B cell (primary cell): ENCODE measurements around the gene SYT13.

ENCODE experiments used
- CTCF ChIP-seq: fragments of 200-600 bp; IDR thresholded peaks from one replicate; pipeline ENCODE4 v1.8.0; 2022; ENCODE audit warnings: antibody characterized with exemption, mild to moderate bottlenecking
- EZH2 ChIP-seq: IDR thresholded peaks from 2 replicates; pipeline ENCODE4 v1.6.1; 2012; ENCODE audit warnings: borderline replicate concordance, low read depth, mild to moderate bottlenecking, moderate library complexity, low read length; ENCODE audit not compliant: insufficient read depth, poor library complexity, severe bottlenecking

- TF ChIP-seq CTCF: no peak
- TF ChIP-seq EZH2: no peak
These were observed 80.2 kb downstream of the SYT13 start for GRCh38 chr11:45205978-45206377.
